Lower leg skin (tissue), 4 donors: ENCODE results near the gene FBLN2. TPM values are rescaled to one million over a fixed set of nuclear protein-coding genes. Genes with fewer than 3 reads are reported as not detected.

Source experiments
- DNase-seq, 2 donors: peaks; one replicate each; pipeline ENCODE4 v3.0.0-alpha.2; 2019; ENCODE audit warnings: low spot score in 2 of 2
- H3K4me3 ChIP-seq: fragments of 200-600 bp; sonication (generic); 2 replicates; pipeline ENCODE4 v1.5.1; 2017; ENCODE audit warnings: mild to moderate bottlenecking, low read depth; ENCODE audit not compliant: poor library complexity, severe bottlenecking
- POLR2A ChIP-seq, 2 donors: fragments of 450-650 bp; IDR thresholded peaks; one replicate each; pipeline ENCODE4 v1.6.1; 2016 to 2017; ENCODE audit warnings: antibody characterized with exemption in 2 of 2, mild to moderate bottlenecking in 1 of 2, moderate library complexity in 1 of 2
- WGBS, 2 donors: methylation state at CpG; one replicate each; pipeline ENCODE4 v1.1.5; 2018; 5-methylcytosine and 5-hydroxymethylcytosine counted together
- intact Hi-C: fragments of 100-400 bp; cut with DNase I; formaldehyde crosslinking; loops from one replicate; pipeline ENCODE4 v1.15.0; 2023; ENCODE audit warnings: low total_unique reads
- total RNA-seq, 4 donors: library from RNA; depleted of rRNA; stranded (reverse); fragments of >200 nt; gene quantifications; one replicate each; pipeline ENCODE4 v1.1.0, GENCODE V29; 2016
- TF ChIP-seq, protein P1 (sequence below), 3 donors: fragments of 450-650 bp; IDR thresholded peaks; one replicate each; pipeline ENCODE4 v1.5.1; 2016; ENCODE audit warnings: antibody characterized with exemption in 3 of 3, mild to moderate bottlenecking in 3 of 3, moderate library complexity in 2 of 3

Gene FBLN2
- total RNA-seq, 4 donors from 2014 or later = 40.1 to 153 (median 64.0) TPM

- WGBS, 2 donors = 85 to 92% methylated on average over 8 of the region's 8 CpGs
- H3K4me3 ChIP-seq = no peak overlapping the region
- intact Hi-C loops = no loop called here
- DNase-seq = peak in 1 of 2 donors; percentile 84
- TF ChIP-seq POLR2A (IDR thresholded peaks at IDR 0.05) = no peak
- TF ChIP-seq, protein P1, sequence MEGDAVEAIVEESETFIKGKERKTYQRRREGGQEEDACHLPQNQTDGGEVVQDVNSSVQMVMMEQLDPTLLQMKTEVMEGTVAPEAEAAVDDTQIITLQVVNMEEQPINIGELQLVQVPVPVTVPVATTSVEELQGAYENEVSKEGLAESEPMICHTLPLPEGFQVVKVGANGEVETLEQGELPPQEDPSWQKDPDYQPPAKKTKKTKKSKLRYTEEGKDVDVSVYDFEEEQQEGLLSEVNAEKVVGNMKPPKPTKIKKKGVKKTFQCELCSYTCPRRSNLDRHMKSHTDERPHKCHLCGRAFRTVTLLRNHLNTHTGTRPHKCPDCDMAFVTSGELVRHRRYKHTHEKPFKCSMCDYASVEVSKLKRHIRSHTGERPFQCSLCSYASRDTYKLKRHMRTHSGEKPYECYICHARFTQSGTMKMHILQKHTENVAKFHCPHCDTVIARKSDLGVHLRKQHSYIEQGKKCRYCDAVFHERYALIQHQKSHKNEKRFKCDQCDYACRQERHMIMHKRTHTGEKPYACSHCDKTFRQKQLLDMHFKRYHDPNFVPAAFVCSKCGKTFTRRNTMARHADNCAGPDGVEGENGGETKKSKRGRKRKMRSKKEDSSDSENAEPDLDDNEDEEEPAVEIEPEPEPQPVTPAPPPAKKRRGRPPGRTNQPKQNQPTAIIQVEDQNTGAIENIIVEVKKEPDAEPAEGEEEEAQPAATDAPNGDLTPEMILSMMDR (IDR thresholded peaks at IDR 0.05) = no peak
Observed at GRCh38 chr3:13584427-13584891, 35.5 kb downstream of the FBLN2 start.

DNA sequence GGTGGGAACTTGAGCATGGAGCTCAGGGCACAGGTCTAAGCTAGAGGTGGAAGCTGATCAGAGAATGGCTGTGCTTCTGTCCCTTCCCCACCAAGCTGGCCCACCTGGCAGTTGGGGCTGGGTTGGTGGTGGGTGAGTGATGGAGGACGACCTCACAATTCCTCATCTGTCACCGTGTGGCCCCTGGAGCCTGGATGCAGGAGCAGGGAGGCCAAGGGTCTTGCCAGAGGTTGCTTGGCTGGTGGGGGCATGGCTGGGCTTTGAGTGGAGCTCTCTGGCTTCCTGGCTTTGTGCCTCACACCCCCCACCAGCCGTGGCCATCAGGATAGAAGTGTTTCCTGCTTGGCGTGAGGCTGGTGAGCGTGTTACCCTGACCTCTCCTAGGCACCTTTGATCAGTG is 36.0 kb downstream of the FBLN2 start:
- TF ChIP-seq POLR2A (IDR thresholded peaks at IDR 0.05) = no peak
- H3K4me3 ChIP-seq = no peak overlapping the region
- intact Hi-C loops = no loop called here
- WGBS, 2 donors = 71 to 75% methylated on average over 5 of the region's 5 CpGs
- DNase-seq = no peak

- TF ChIP-seq POLR2A (IDR thresholded peaks at IDR 0.05) = no peak
- TF ChIP-seq, protein P1 (IDR thresholded peaks at IDR 0.05) = no peak
- no peak for DNase-seq
- WGBS, 2 donors = 85 to 91% methylated on average over 3 of the region's 3 CpGs
- no peak overlapping the region for H3K4me3 ChIP-seq
- intact Hi-C loops = no loop called here
Observed at GRCh38 chr3:13587442-13587841, 38.5 kb downstream of the FBLN2 start.

- TF ChIP-seq, protein P1 (IDR thresholded peaks at IDR 0.05) = no peak
- no peak for TF ChIP-seq POLR2A (IDR thresholded peaks at IDR 0.05)
- intact Hi-C loops = no loop called here
- H3K4me3 ChIP-seq = no peak overlapping the region
- no peak for DNase-seq
- 87 to 90% methylated on average over 16 of the region's 16 CpGs for WGBS, 2 donors
Observed at GRCh38 chr3:13588221-13588701, 39.3 kb downstream of the FBLN2 start.

DNA sequence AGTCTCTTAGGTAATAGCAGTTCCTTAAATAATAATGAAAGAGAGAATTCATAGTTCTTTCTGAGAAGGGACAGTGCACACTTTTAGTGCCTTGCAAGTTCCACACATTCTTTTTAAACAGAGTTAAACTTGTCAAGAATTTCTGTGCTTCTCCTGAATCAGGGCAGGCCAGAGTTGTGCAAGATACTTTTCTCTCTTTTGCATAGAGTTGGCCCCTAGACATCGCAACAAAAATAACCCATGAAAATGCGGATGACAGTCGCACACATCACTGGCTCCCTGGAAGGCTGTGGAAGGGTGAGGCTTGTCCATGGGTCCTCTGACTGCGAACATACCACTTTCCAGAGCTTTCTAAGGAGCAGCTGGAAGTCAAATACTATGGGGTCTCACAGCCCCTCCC is 40.1 kb downstream of the FBLN2 start:
- DNase-seq = no peak
- intact Hi-C loops = no loop called here
- no peak for TF ChIP-seq POLR2A (IDR thresholded peaks at IDR 0.05)
- TF ChIP-seq, protein P1 (IDR thresholded peaks at IDR 0.05) = no peak
- H3K4me3 ChIP-seq = no peak overlapping the region
- WGBS, 2 donors = 84 to 86% methylated on average over 4 of the region's 4 CpGs

- intact Hi-C loops = no loop called here
- TF ChIP-seq, protein P1 (IDR thresholded peaks at IDR 0.05) = no peak
- no peak for TF ChIP-seq POLR2A (IDR thresholded peaks at IDR 0.05)
- no peak for DNase-seq
- no peak overlapping the region for H3K4me3 ChIP-seq
- 81% methylated on average over 3 of the region's 3 CpGs for WGBS, 2 donors
Observed at GRCh38 chr3:13590841-13591520, 42.1 kb downstream of the FBLN2 start.
